K562 (cell line): ENCODE data around the gene MED16. TPM values are rescaled to one million over a fixed set of nuclear protein-coding genes. Genes with fewer than 3 reads are reported as not detected.

Experiments used
- ADNP ChIP-seq: fragments of 200-800 bp; sonication (Bioruptor generic); IDR thresholded peaks from 2 replicates; pipeline ENCODE4 v1.6.1; 2016; ENCODE audit warnings: missing genetic modification characterization, missing compliant biosample characterization
- BRCA1 ChIP-seq, 2 experiments: fragments of 450-650 bp in 1 of 2; sonication (generic) in 1 of 2; formaldehyde crosslinking in 1 of 2; IDR thresholded peaks; 2 replicates each; pipeline versions ENCODE4 v1.5.0 to v1.6.1; 2017 to 2020; ENCODE audit warnings: mild to moderate bottlenecking in 1 of 2, missing genetic modification reagents in 1 of 2
- CTCF ChIP-seq, 3 experiments: IDR thresholded peaks in 2 of 3; conservative IDR thresholded peaks in 1 of 3; 2 replicates each; pipeline ENCODE4 v1.5.1; 2011 to 2012; ENCODE audit warnings: low read length in 3 of 3, mild to moderate bottlenecking in 3 of 3, control low read depth in 2 of 3, improper control_type of control experiment in 1 of 3, inconsistent platforms in 1 of 3, low read depth in 1 of 3, mixed read lengths in 1 of 3, moderate library complexity in 1 of 3; ENCODE audit not compliant: insufficient read depth in 2 of 3
- ELK1 ChIP-seq: sonication (generic); formaldehyde crosslinking; IDR thresholded peaks from 2 replicates; pipeline ENCODE4 v1.8.1; 2022; ENCODE audit warnings: missing genetic modification reagents
- FOXK2 ChIP-seq, 2 experiments: fragments of 450-650 bp; IDR thresholded peaks in 1 of 2; conservative IDR thresholded peaks in 1 of 2; 2 replicates each; pipeline ENCODE4 v1.6.1; 2016; ENCODE audit warnings: low read depth in 2 of 2, mild to moderate bottlenecking in 1 of 2
- HOXB6 ChIP-seq: fragments of 250-450 bp; sonication (Bioruptor Pico); IDR thresholded peaks from 2 replicates; pipeline ENCODE4 v1.5.1; 2022; ENCODE audit warnings: mild to moderate bottlenecking, borderline replicate concordance
- NRF1 ChIP-seq, 2 experiments: fragments of 450-650 bp; IDR thresholded peaks in 1 of 2; conservative IDR thresholded peaks in 1 of 2; 2 replicates each; pipeline ENCODE4 v1.6.1; 2014; ENCODE audit warnings: mild to moderate bottlenecking in 2 of 2
- TEAD1 ChIP-seq, 2 experiments: fragments of 450-650 bp in 1 of 2; sonication (generic) in 1 of 2; formaldehyde crosslinking; IDR thresholded peaks; 2 replicates each; pipeline versions ENCODE4 v1.4.0 to v1.8.0; 2020 to 2022; ENCODE audit warnings: mild to moderate bottlenecking in 2 of 2, missing genetic modification reagents in 1 of 2
- USF2 ChIP-seq: sonication (generic); formaldehyde crosslinking; IDR thresholded peaks from 2 replicates; pipeline ENCODE4 v1.5.0; 2020; ENCODE audit warnings: missing genetic modification reagents
- ZBTB40 ChIP-seq, 2 experiments: fragments of 450-650 bp in 1 of 2; sonication (generic) in 1 of 2; formaldehyde crosslinking in 1 of 2; IDR thresholded peaks; 2 replicates each; pipeline versions ENCODE4 v1.7.1 to v1.9.0; 2016 to 2022; ENCODE audit warnings: inconsistent platforms in 1 of 2, mild to moderate bottlenecking in 1 of 2, missing genetic modification reagents in 1 of 2
- ZNF384 ChIP-seq: IDR thresholded peaks from 2 replicates; pipeline ENCODE4 v1.6.1; 2012; ENCODE audit warnings: low read depth, low read length, improper control_type of control experiment
- polyA plus RNA-seq, 8 experiments: library from polyadenylated mRNA; depleted of rRNA in 4 of 8; stranded (reverse) in 5 of 8; unstranded in 3 of 8; fragments of >200 nt; fragmentation: Nextera tagmentation in 2 of 8; fragmentation: Illumina TruSeq in 1 of 8; extraction: Ambion mirVana in 2 of 8; extraction: Trizol in 1 of 8; gene quantifications; 2 replicates each; pipeline versions ENCODE4 v1.2.1 to v1.2.3, GENCODE V29; 2011 to 2014; ENCODE audit warnings: inconsistent platforms in 1 of 8, missing spikeins in 1 of 8
- total RNA-seq, 7 experiments: library from RNA; depleted of rRNA in 6 of 7; stranded (reverse); fragments of >200 nt in 6 of 7; fragmentation: Illumina TruSeq in 2 of 7; extraction: Trizol in 2 of 7; gene quantifications; 2 replicates each; pipeline versions ENCODE4 v1.2.1 to v1.2.3, GENCODE V29; 2011 to 2021; ENCODE audit warnings: low replicate concordance in 1 of 7
- TF ChIP-seq, protein P1 (sequence below): sonication (generic); formaldehyde crosslinking; IDR thresholded peaks from 2 replicates; pipeline ENCODE4 v1.8.1; 2023; ENCODE audit warnings: mild to moderate bottlenecking, missing genetic modification reagents, moderate library complexity

MED16 gene
- total and polyA plus RNA-seq, 9 of the 15 experiments (the other 6 are each of a cell fraction or from before 2014, with no cell fraction given), result 0.89 to 59.9 (median 8.6) TPM

- TF ChIP-seq ZBTB40 (IDR thresholded peaks at IDR 0.05), result no peak
- TF ChIP-seq ZBTB40 (CRISPR knock-in tag; IDR thresholded peaks at IDR 0.05), result no peak
- TF ChIP-seq, protein P1, sequence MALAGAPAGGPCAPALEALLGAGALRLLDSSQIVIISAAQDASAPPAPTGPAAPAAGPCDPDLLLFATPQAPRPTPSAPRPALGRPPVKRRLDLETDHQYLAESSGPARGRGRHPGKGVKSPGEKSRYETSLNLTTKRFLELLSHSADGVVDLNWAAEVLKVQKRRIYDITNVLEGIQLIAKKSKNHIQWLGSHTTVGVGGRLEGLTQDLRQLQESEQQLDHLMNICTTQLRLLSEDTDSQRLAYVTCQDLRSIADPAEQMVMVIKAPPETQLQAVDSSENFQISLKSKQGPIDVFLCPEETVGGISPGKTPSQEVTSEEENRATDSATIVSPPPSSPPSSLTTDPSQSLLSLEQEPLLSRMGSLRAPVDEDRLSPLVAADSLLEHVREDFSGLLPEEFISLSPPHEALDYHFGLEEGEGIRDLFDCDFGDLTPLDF (CRISPR knock-in tag), result no peak
- TF ChIP-seq ELK1 (CRISPR knock-in tag), result no peak
- TF ChIP-seq FOXK2 (conservative IDR thresholded peaks at IDR 0.05 in 1 of 2, IDR thresholded peaks at IDR 0.05 in 1 of 2; ENCODE audit: low read depth in 2 of 2), result no peak
- peak in 1 of 2 experiments; percentile 24; a peak in 1 of 4 replicates for TF ChIP-seq NRF1 (conservative IDR thresholded peaks at IDR 0.05 in 1 of 2, IDR thresholded peaks at IDR 0.05 in 1 of 2)
- TF ChIP-seq CTCF (IDR thresholded peaks at IDR 0.05 in 2 of 3, conservative IDR thresholded peaks at IDR 0.05 in 1 of 3; ENCODE audit: insufficient read depth in 2 of 3, low read depth in 1 of 3, low read length in 3 of 3), result no peak
- no peak for TF ChIP-seq ZNF384
- TF ChIP-seq BRCA1 (IDR thresholded peaks at IDR 0.05), result no peak
- no peak for TF ChIP-seq BRCA1 (CRISPR knock-in tag; IDR thresholded peaks at IDR 0.05)
- no peak for TF ChIP-seq USF2
- no peak for TF ChIP-seq HOXB6 (CRISPR knock-in tag)
- TF ChIP-seq ADNP (tag), result no peak
- TF ChIP-seq TEAD1 (CRISPR knock-in tag; IDR thresholded peaks at IDR 0.05), result no peak
Observed at GRCh38 chr19:903266-903797, 10.3 kb upstream of the MED16 start (continued).
